Suprapubic skin (tissue), 4 donors: Measurements from ENCODE around the gene LIPK.

Experiments used
- POLR2A ChIP-seq, 2 donors: fragments of 450-650 bp; IDR thresholded peaks; one replicate each; pipeline ENCODE4 v1.6.1; 2017; ENCODE audit warnings: antibody characterized with exemption in 2 of 2, mild to moderate bottlenecking in 2 of 2, moderate library complexity in 2 of 2
- POLR2AphosphoS5 ChIP-seq, 3 donors: sonication (generic); formaldehyde crosslinking; IDR thresholded peaks; one replicate each; pipeline ENCODE4 v1.6.1; 2017; ENCODE audit warnings: antibody characterized with exemption in 3 of 3
- TF ChIP-seq, protein P1 (sequence below), 2 donors: fragments of 200-600 bp in 1 of 2; fragments of 450-650 bp in 1 of 2; sonication (generic) in 1 of 2; IDR thresholded peaks; one replicate each; pipeline ENCODE4 v1.5.1; 2016 to 2019; ENCODE audit warnings: antibody characterized with exemption in 2 of 2, mild to moderate bottlenecking in 1 of 2, moderate library complexity in 1 of 2

- TF ChIP-seq POLR2AphosphoS5 (IDR thresholded peaks at IDR 0.05) (no peak), POLR2A (IDR thresholded peaks at IDR 0.05) (no peak)
- TF ChIP-seq, protein P1, sequence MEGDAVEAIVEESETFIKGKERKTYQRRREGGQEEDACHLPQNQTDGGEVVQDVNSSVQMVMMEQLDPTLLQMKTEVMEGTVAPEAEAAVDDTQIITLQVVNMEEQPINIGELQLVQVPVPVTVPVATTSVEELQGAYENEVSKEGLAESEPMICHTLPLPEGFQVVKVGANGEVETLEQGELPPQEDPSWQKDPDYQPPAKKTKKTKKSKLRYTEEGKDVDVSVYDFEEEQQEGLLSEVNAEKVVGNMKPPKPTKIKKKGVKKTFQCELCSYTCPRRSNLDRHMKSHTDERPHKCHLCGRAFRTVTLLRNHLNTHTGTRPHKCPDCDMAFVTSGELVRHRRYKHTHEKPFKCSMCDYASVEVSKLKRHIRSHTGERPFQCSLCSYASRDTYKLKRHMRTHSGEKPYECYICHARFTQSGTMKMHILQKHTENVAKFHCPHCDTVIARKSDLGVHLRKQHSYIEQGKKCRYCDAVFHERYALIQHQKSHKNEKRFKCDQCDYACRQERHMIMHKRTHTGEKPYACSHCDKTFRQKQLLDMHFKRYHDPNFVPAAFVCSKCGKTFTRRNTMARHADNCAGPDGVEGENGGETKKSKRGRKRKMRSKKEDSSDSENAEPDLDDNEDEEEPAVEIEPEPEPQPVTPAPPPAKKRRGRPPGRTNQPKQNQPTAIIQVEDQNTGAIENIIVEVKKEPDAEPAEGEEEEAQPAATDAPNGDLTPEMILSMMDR (IDR thresholded peaks at IDR 0.05) = no peak
Observed at GRCh38 chr10:88660598-88660884, 45.5 kb upstream of the LIPK start.
